SK-N-SH (cell line): ENCODE results near the gene TSR2. TPM values are rescaled to one million over a fixed set of nuclear protein-coding genes. Genes with fewer than 3 reads are reported as not detected.
A peak's percentile ranks its signal among the peaks of the same experiment; 100 is the strongest.
"Not testable (repeated sequence)": the region's sequence is repeated elsewhere in the genome, so short reads cannot be mapped to it uniquely, and the experiment has no call there.

Source experiments
- CTCF ChIA-PET: fragments of 300-600, 350-600 bp; formaldehyde crosslinking; extraction: SDS; loops from one replicate; lab custom pipeline; 2021; lab: Yijun Ruan, JAX
- POLR2A ChIA-PET: fragments of 350-600 bp; sonication (Branson Sonifier 250); formaldehyde crosslinking; extraction: SDS; loops from one replicate; lab custom pipeline; 2020; ENCODE audit warnings: antibody characterized with exemption, inconsistent platforms; lab: Yijun Ruan, JAX
- DNase-seq: peaks from one replicate; pipeline ENCODE4 v3.0.0; 2012
- H2AFZ ChIP-seq: fragments of 200-600 bp; sonication (generic); 2 replicates; pipeline ENCODE4 v1.8.1; 2016; ENCODE audit warnings: antibody characterized with exemption, mild to moderate bottlenecking, low read depth
- H3F3A ChIP-seq: fragments of 200-600 bp; sonication (generic); replicated peaks from 2 replicates; pipeline ENCODE3; 2016; ENCODE audit warnings: antibody characterized with exemption, mild to moderate bottlenecking; ENCODE audit not compliant: insufficient read depth
- H3K27ac ChIP-seq, 2 experiments: fragments of 200-500 bp in 1 of 2; fragments of 200-600 bp in 1 of 2; sonication (Bioruptor generic) in 1 of 2; sonication (generic), shearing (Covaris generic) in 1 of 2; 2 replicates each; pipeline versions ENCODE4 v1.5.1 to v1.6.1; 2014 to 2016; ENCODE audit warnings: low read depth in 2 of 2, inconsistent platforms in 1 of 2, low read length in 1 of 2, mild to moderate bottlenecking in 1 of 2, mixed read lengths in 1 of 2
- H3K27me3 ChIP-seq: fragments of 200-600 bp; sonication (generic), shearing (Covaris generic); 2 replicates; pipeline ENCODE4 v1.6.1; 2016; ENCODE audit warnings: mixed run types; ENCODE audit not compliant: insufficient read depth
- H3K36me3 ChIP-seq, 2 experiments: fragments of 200-500 bp in 1 of 2; fragments of 200-600 bp in 1 of 2; sonication (Bioruptor generic) in 1 of 2; sonication (generic) in 1 of 2; replicated peaks in 1 of 2; 2 replicates each; pipeline versions ENCODE3 to v1.5.1; 2014 to 2016; ENCODE audit warnings: low read length in 1 of 2, mild to moderate bottlenecking in 1 of 2; ENCODE audit not compliant: insufficient read depth in 2 of 2, control insufficient read depth in 1 of 2
- H3K4me1 ChIP-seq, 2 experiments: fragments of 200-500 bp in 1 of 2; fragments of 200-600 bp in 1 of 2; sonication (Bioruptor generic) in 1 of 2; sonication (generic), shearing (Covaris generic) in 1 of 2; 2 replicates each; pipeline versions ENCODE4 v1.5.1 to v1.6.1; 2014 to 2016; ENCODE audit warnings: low read depth in 1 of 2, low read length in 1 of 2, mixed run types in 1 of 2; ENCODE audit not compliant: insufficient read depth in 2 of 2, control insufficient read depth in 1 of 2
- H3K4me2 ChIP-seq: fragments of 200-600 bp; sonication (generic), shearing (Covaris generic); 2 replicates; pipeline ENCODE4 v1.6.1; 2017; ENCODE audit warnings: mixed run types
- H3K4me3 ChIP-seq, 2 experiments: fragments of 200-500 bp in 1 of 2; fragments of 200-600 bp in 1 of 2; sonication (Bioruptor generic) in 1 of 2; sonication (generic), shearing (Covaris generic) in 1 of 2; 2 replicates each; pipeline versions ENCODE4 v1.5.1 to v1.8.1; 2014 to 2016; ENCODE audit warnings: low read depth in 2 of 2, inconsistent platforms in 1 of 2, low read length in 1 of 2, mild to moderate bottlenecking in 1 of 2, mixed read lengths in 1 of 2, moderate library complexity in 1 of 2
- H3K79me2 ChIP-seq: fragments of 200-600 bp; sonication (generic); 2 replicates; pipeline ENCODE4 v1.8.1; 2017; ENCODE audit warnings: mild to moderate bottlenecking; ENCODE audit not compliant: insufficient read depth
- H3K9ac ChIP-seq: fragments of 200-600 bp; sonication (generic); 2 replicates; pipeline ENCODE4 v1.6.1; 2017; ENCODE audit warnings: mixed run types
- H3K9me2 ChIP-seq: fragments of 200-600 bp; sonication (generic); 2 replicates; pipeline ENCODE4 v1.6.1; 2017; ENCODE audit warnings: mixed run types
- H3K9me3 ChIP-seq: fragments of 200-600 bp; sonication (generic); 2 replicates; pipeline ENCODE4 v1.6.1; 2017; ENCODE audit warnings: mixed run types, mild to moderate bottlenecking, moderate library complexity
- H4K20me1 ChIP-seq: fragments of 200-600 bp; sonication (generic); 2 replicates; pipeline ENCODE4 v1.6.1; 2017; ENCODE audit warnings: mild to moderate bottlenecking, mixed run types; ENCODE audit not compliant: insufficient read depth
- CHD2 ChIP-seq: fragments of 150-350 bp; IDR thresholded peaks from 2 replicates; pipeline ENCODE4 v1.6.1; 2018; ENCODE audit warnings: low read length; ENCODE audit not compliant: partially characterized antibody
- EZH2phosphoT487 ChIP-seq: fragments of 200-600 bp; sonication (generic); IDR thresholded peaks from 2 replicates; pipeline ENCODE4 v1.6.1; 2017; ENCODE audit warnings: low read depth, mixed run types, mild to moderate bottlenecking, antibody characterized with exemption, moderate library complexity, borderline replicate concordance
- FOSL2 ChIP-seq: IDR thresholded peaks from 2 replicates; pipeline ENCODE4 v1.4.0; 2012; ENCODE audit warnings: low read depth, mild to moderate bottlenecking, moderate library complexity, borderline replicate concordance
- FOXJ3 ChIP-seq: sonication (generic); formaldehyde crosslinking; IDR thresholded peaks from 2 replicates; pipeline ENCODE4 v1.5.1; 2020; ENCODE audit warnings: mild to moderate bottlenecking, missing genetic modification reagents
- GABPA ChIP-seq: IDR thresholded peaks from 2 replicates; pipeline ENCODE4 v1.4.0; 2012; ENCODE audit warnings: low read depth, mild to moderate bottlenecking
- IRF3 ChIP-seq: fragments of 150-350 bp; IDR thresholded peaks from 2 replicates; pipeline ENCODE4 v1.6.1; 2016; ENCODE audit warnings: mild to moderate bottlenecking, low read depth, low read length
- MAX ChIP-seq: IDR thresholded peaks from 2 replicates; pipeline ENCODE4 v1.4.0; 2012; ENCODE audit warnings: low read depth
- NFIC ChIP-seq: IDR thresholded peaks from 2 replicates; pipeline ENCODE4 v1.4.0; 2012; ENCODE audit warnings: borderline replicate concordance
- NRF1 ChIP-seq: IDR thresholded peaks from 2 replicates; pipeline ENCODE4 v1.6.1; 2012; ENCODE audit warnings: low read depth, mild to moderate bottlenecking, low read length
- PBX3 ChIP-seq: IDR thresholded peaks from 2 replicates; pipeline ENCODE4; 2012
- REST ChIP-seq: IDR thresholded peaks from 2 replicates; pipeline ENCODE4 v1.6.1; 2012; ENCODE audit warnings: mild to moderate bottlenecking, low read depth, low read length, moderate library complexity
- RFX5 ChIP-seq: IDR thresholded peaks from 2 replicates; pipeline ENCODE4 v1.6.1; 2012; ENCODE audit warnings: mild to moderate bottlenecking, improper control_type of control experiment, low read length
- RXRA ChIP-seq: IDR thresholded peaks from 2 replicates; pipeline ENCODE4 v1.4.0; 2012; ENCODE audit warnings: low read depth, mild to moderate bottlenecking, borderline replicate concordance
- SIN3A ChIP-seq: IDR thresholded peaks from 2 replicates; pipeline ENCODE4 v1.6.1; 2012; ENCODE audit warnings: low read depth, mild to moderate bottlenecking, low read length, moderate library complexity, borderline replicate concordance
- USF2 ChIP-seq: fragments of 150-350 bp; IDR thresholded peaks from 2 replicates; pipeline ENCODE4 v1.6.1; 2017; ENCODE audit warnings: antibody characterized with exemption, low read length, low read depth, borderline replicate concordance
- WGBS: methylation state at CpG from one replicate; pipeline ENCODE4 v1.1.6; 2017; ENCODE audit warnings: low lambda C conversion rate; 5-methylcytosine and 5-hydroxymethylcytosine counted together
- polyA plus RNA-seq, 3 experiments: library from polyadenylated mRNA; depleted of rRNA; stranded (reverse); fragments of >200 nt; gene quantifications; 2 replicates each; pipeline ENCODE4 v1.2.3, GENCODE V29; 2012

Gene TSR2
- polyA plus RNA-seq, 1 of the 3 experiments (the other 2 are of a cell fraction), result 32.8 TPM

GRCh38 chrX:54483946-54484345, 43.7 kb downstream of the TSR2 start:
- Histone ChIP-seq H3K4me3 (no peak overlapping the region), H2AFZ (no peak overlapping the region)
- no peak for TF ChIP-seq NFIC
- TF ChIP-seq RXRA, result no peak
- no peak for TF ChIP-seq GABPA
- no peak for TF ChIP-seq FOSL2
- no peak for TF ChIP-seq RFX5
- TF ChIP-seq, all 33 proteins: peak for 0
- Histone ChIP-seq H3F3A (no peaks in the 10 kb centered on the region), H3K4me2 (no peak overlapping the region), H3K79me2 (peaks cover 29% of the 10 kb centered on the region), H3K9me3 (no peaks in the 10 kb centered on the region), H3K4me1 (peaks cover 0 to 33% of the 10 kb centered on the region in 2 experiments; a peak in 1 of 4 replicates), H3K27me3 (no peaks in the 10 kb centered on the region; the same call in 1 of the 2 replicates), H3K27ac (peak overlapping the region in 1 of 2 experiments; percentile 80; a peak in 2 of 4 replicates), H3K9me2 (no peaks in the 10 kb centered on the region), H3K36me3 (no peaks in the 10 kb centered on the region), H3K9ac (no peak overlapping the region), H4K20me1 (no peaks in the 10 kb centered on the region)
- ChIA-PET POLR2A (no interaction called here), CTCF (no interaction called here)
- 64% methylated on average over 9 of the region's 9 CpGs for WGBS
- DNase-seq, result no peak

- Histone ChIP-seq H3K9me2 (no peaks in the 10 kb centered on the region), H3K4me3 (no peak overlapping the region), H3K36me3 (no peaks in the 10 kb centered on the region), H3K4me1 (peaks cover 0 to 28% of the 10 kb centered on the region in 2 experiments; a peak in 1 of 4 replicates), H3K9me3 (no peaks in the 10 kb centered on the region), H4K20me1 (no peaks in the 10 kb centered on the region), H3K27me3 (no peaks in the 10 kb centered on the region; the same call in 1 of the 2 replicates), H3F3A (no peaks in the 10 kb centered on the region), H2AFZ (no peak overlapping the region), H3K27ac (peak overlapping the region in 1 of 2 experiments; percentile 80; a peak in 2 of 4 replicates), H3K79me2 (peaks cover 36% of the 10 kb centered on the region), H3K4me2 (no peak overlapping the region), H3K9ac (no peak overlapping the region)
- WGBS, result 18% methylated on average over 3 of the region's 3 CpGs
- POLR2A ChIA-PET, result no interaction called here
- CTCF ChIA-PET, result no interaction called here
- TF ChIP-seq USF2 (no peak), FOXJ3 (CRISPR knock-in tag) (no peak), IRF3 (no peak), NRF1 (no peak), MAX (no peak), SIN3A (no peak), REST (no peak), CHD2 (no peak), EZH2phosphoT487 (no peak), PBX3 (no peak), GABPA (no peak)
- peak; percentile 45 for DNase-seq
Observed at GRCh38 chrX:54484666-54485065, 44.5 kb downstream of the TSR2 start.

- H3F3A ChIP-seq, H3K27me3 ChIP-seq, H3K4me2 ChIP-seq, H3K36me3 ChIP-seq, H3K9ac ChIP-seq, H2AFZ ChIP-seq, H3K9me3 ChIP-seq, H4K20me1 ChIP-seq, CTCF ChIA-PET, POLR2A ChIA-PET, DNase-seq, H3K9me2 ChIP-seq, H3K4me3 ChIP-seq, H3K27ac ChIP-seq: not testable (repeated sequence)
- 58% methylated on average over 5 of the region's 5 CpGs for WGBS
- peaks cover 0 to 11% of the 10 kb centered on the region in 2 experiments; a peak in 1 of 4 replicates for H3K4me1 ChIP-seq
- peaks cover 75% of the 10 kb centered on the region for H3K79me2 ChIP-seq
Observed at GRCh38 chrX:54489819-54490218, 49.6 kb downstream of the TSR2 start.
